Measurements from ENCODE around the gene ZNF839. TPM values are rescaled to one million over a fixed set of nuclear protein-coding genes. Genes with fewer than 3 reads are reported as not detected.

The ZNF839 gene
- total RNA-seq, 1 donor from 2014 or later = 8.2 TPM

DNA sequence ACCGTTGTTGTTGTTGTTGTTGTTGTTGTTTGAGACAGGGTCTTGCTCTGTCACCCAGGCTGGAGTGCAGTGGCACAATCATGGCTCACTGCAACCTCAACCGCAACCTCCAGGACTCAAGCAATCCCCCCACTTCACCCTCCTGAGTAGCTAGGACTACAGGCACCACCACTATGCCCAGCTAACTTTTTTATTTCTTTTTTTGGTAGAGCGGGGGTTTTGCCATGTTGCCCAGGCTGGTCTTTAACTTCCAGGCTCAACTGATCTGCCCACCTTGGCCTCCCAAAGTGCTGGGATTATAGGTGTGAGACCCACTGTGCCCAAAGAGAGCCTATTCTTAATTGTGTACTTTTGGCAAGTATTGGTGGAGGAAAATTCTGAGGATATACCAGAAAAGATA lies 40.3 kb upstream of the ZNF839 start:
- Mint-ChIP-seq H3K27ac (ENCODE audit: unreplicated experiment) (peak overlapping the region; percentile 94), H3K27me3 (ENCODE audit: low read depth) (no peaks in the 10 kb centered on the region), H3K9me3 (ENCODE audit: low read depth) (no peaks in the 10 kb centered on the region), H3K36me3 (ENCODE audit: low read depth) (no peaks in the 10 kb centered on the region), H3K4me3 (ENCODE audit: unreplicated experiment) (no peak overlapping the region), H3K4me1 (ENCODE audit: low read depth) (peaks cover 34% of the 10 kb centered on the region)
- TF ChIP-seq, protein P1, sequence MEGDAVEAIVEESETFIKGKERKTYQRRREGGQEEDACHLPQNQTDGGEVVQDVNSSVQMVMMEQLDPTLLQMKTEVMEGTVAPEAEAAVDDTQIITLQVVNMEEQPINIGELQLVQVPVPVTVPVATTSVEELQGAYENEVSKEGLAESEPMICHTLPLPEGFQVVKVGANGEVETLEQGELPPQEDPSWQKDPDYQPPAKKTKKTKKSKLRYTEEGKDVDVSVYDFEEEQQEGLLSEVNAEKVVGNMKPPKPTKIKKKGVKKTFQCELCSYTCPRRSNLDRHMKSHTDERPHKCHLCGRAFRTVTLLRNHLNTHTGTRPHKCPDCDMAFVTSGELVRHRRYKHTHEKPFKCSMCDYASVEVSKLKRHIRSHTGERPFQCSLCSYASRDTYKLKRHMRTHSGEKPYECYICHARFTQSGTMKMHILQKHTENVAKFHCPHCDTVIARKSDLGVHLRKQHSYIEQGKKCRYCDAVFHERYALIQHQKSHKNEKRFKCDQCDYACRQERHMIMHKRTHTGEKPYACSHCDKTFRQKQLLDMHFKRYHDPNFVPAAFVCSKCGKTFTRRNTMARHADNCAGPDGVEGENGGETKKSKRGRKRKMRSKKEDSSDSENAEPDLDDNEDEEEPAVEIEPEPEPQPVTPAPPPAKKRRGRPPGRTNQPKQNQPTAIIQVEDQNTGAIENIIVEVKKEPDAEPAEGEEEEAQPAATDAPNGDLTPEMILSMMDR (IDR thresholded peaks at IDR 0.05) = no peak
- DNase-seq (ENCODE audit: low spot score) = no peak

DNA sequence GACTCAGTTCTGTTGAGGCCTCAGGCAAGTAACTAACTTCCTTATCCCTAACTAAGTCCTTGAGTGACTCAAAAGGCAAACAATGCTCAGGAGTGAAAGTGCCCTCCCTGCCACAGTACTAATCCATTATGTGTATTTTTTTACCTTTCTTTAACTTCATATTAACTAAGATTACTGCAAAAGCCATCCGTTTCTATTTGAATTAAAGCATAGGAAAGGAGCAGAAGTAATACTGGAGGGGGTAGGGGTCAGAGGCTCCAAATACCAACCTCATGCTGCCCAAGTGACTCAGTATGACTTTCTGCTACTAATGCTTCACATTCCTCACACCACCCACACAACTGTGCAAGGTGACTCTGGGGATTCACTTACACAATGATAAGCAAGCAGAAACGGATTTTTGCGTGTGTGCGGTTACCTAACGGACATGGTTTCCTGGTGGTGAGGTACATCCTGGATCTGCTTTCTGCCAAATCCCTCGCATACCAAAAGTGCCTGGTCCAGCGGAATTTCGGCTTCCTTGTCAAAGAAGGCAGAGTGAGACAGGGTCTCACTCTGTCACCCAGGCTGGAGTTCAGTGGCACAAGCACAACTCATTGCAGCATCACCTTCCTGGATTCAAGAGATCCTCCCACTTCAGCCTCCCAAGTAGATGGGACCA lies 39.7 kb upstream of the ZNF839 start:
- Mint-ChIP-seq H3K4me1 (ENCODE audit: low read depth) (peaks cover 34% of the 10 kb centered on the region), H3K36me3 (ENCODE audit: low read depth) (no peaks in the 10 kb centered on the region), H3K9me3 (ENCODE audit: low read depth) (no peaks in the 10 kb centered on the region), H3K27me3 (ENCODE audit: low read depth) (no peaks in the 10 kb centered on the region), H3K4me3 (ENCODE audit: unreplicated experiment) (no peak overlapping the region), H3K27ac (ENCODE audit: unreplicated experiment) (peak overlapping the region; percentile 94)
- DNase-seq (ENCODE audit: low spot score) = no peak
- TF ChIP-seq, protein P1 (IDR thresholded peaks at IDR 0.05) = no peak

DNA sequence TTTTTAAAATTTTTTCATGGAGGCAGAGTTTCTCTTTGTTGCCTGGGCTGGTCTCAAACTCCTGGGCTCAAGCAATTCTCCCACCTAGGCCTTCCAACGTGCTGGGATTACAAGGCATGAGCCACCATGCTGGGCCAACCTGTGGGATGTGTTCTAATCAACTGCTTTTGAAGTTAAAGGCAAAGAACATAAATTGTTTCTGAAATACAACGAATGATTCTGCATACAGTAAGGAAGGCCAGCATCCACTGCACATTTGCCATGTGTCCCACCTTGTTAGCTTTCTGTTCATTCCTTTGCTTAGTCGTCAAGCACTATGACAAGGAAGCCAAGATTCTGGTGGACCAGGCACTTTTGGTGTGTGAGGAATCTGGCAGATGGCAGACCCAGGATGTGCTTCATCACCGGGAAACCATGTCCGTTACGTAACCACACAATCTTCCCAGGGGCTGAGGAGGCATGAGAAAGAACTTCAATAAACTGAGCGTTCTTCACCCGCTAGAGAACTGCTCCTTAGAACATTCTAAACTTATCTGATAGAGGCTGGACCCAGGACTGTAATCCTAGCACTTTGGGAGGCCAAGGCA lies 39.1 kb upstream of the ZNF839 start:
- peaks cover 34% of the 10 kb centered on the region for H3K4me1 Mint-ChIP-seq (ENCODE audit: low read depth)
- H3K9me3 Mint-ChIP-seq (ENCODE audit: low read depth) = no peaks in the 10 kb centered on the region
- no peak overlapping the region for H3K4me3 Mint-ChIP-seq (ENCODE audit: unreplicated experiment)
- no peak for DNase-seq (ENCODE audit: low spot score)
- no peaks in the 10 kb centered on the region for H3K36me3 Mint-ChIP-seq (ENCODE audit: low read depth)
- H3K27ac Mint-ChIP-seq (ENCODE audit: unreplicated experiment) = peak overlapping the region; percentile 94
- H3K27me3 Mint-ChIP-seq (ENCODE audit: low read depth) = no peaks in the 10 kb centered on the region
- TF ChIP-seq, protein P1 (IDR thresholded peaks at IDR 0.05) = no peak

DNA sequence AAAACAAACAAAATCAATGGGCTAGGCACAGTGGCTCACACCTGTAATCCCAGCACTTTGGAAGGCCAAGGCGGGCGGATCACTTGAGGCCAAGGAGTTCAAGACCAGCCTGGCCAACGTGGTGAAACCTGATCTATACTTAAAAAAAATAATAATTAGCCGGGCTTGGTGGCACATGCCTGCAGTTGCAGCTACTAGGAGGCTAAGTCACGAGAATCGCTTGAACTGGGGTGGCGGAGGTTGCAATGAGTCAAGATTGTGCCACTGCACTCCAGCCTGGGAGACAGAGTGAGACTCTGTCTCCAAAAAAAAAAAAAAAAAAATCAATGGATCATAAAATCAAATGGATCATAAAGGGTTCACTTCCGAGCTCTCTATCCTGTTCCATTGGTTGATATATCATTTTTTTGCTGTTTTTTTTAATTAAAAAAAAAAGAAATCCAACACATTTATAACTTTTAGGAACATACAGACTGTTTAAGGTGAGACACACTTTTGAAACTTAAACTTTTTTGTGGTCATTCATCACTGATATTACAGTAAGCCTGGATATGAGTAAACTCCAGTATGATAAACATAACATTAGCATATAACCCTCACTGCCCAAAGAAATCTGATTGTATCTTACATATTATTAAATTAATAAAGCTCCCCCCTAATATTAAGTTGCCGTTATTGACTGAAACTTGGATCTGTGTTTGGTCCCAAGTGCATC lies 36.6 kb upstream of the ZNF839 start:
- peaks cover 30% of the 10 kb centered on the region for H3K4me1 Mint-ChIP-seq (ENCODE audit: low read depth)
- no peaks in the 10 kb centered on the region for H3K36me3 Mint-ChIP-seq (ENCODE audit: low read depth)
- H3K9me3 Mint-ChIP-seq (ENCODE audit: low read depth) = no peaks in the 10 kb centered on the region
- H3K27me3 Mint-ChIP-seq (ENCODE audit: low read depth) = no peaks in the 10 kb centered on the region
- TF ChIP-seq, protein P1 (IDR thresholded peaks at IDR 0.05) = no peak
- H3K4me3 Mint-ChIP-seq (ENCODE audit: unreplicated experiment) = no peak overlapping the region
- DNase-seq (ENCODE audit: low spot score) = no peak
- H3K27ac Mint-ChIP-seq (ENCODE audit: unreplicated experiment) = no peak overlapping the region

DNA sequence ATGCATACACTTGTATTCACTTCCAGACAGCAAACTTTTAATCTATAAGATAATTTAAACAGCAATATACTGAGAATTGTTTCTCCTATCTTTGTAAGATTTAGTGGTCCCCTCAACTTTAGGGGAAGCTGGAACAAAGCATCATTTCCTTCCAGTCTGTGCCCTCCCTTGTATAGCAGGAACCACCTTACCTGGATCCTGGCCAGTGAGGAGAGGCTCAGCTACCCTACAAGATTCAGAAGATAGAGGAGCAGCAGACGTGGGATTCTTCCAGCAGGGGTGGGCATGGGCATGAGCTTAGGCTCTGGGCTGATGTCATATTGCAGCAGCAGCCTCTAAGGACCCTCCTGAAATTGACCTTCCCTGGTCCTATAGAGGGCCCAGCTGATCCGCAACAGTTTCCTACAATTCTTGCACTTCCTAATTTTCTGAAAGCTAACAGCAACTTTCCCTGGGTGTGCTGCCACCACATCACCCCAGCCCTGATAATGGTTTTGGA lies 35.9 kb upstream of the ZNF839 start:
- no peaks in the 10 kb centered on the region for H3K27me3 Mint-ChIP-seq (ENCODE audit: low read depth)
- H3K4me1 Mint-ChIP-seq (ENCODE audit: low read depth) = peaks cover 22% of the 10 kb centered on the region
- no peak for DNase-seq (ENCODE audit: low spot score)
- H3K36me3 Mint-ChIP-seq (ENCODE audit: low read depth) = no peaks in the 10 kb centered on the region
- no peaks in the 10 kb centered on the region for H3K9me3 Mint-ChIP-seq (ENCODE audit: low read depth)
- no peak overlapping the region for H3K27ac Mint-ChIP-seq (ENCODE audit: unreplicated experiment)
- no peak overlapping the region for H3K4me3 Mint-ChIP-seq (ENCODE audit: unreplicated experiment)
- TF ChIP-seq, protein P1 (IDR thresholded peaks at IDR 0.05) = no peak
